Omental fat pad (tissue), 4 donors: ENCODE data around the gene EEF2KMT. TPM values are rescaled to one million over a fixed set of nuclear protein-coding genes. Genes with fewer than 3 reads are reported as not detected.
A peak's percentile ranks its signal among the peaks of the same experiment; 100 is the strongest.

Experiments used
- ATAC-seq: fragments of 150-250 bp; one replicate; pipeline ENCODE4 v1.9.1; 2016; ENCODE audit warnings: mild to moderate bottlenecking, moderate library complexity; ENCODE audit not compliant: low FRiP score
- DNase-seq: peaks from one replicate; pipeline ENCODE4 v3.0.0-alpha.2; 2019; ENCODE audit warnings: low spot score
- CTCF ChIP-seq, 3 donors: fragments of 450-650 bp; IDR thresholded peaks; one replicate each; pipeline ENCODE4 v1.5.1; 2016 to 2017; ENCODE audit warnings: antibody characterized with exemption in 3 of 3, mild to moderate bottlenecking in 3 of 3, moderate library complexity in 2 of 3
- total RNA-seq, 4 donors: library from RNA; depleted of rRNA; stranded (reverse); fragments of >200 nt; gene quantifications; one replicate each; pipeline ENCODE4 v1.1.0, GENCODE V29; 2016

Gene EEF2KMT
- total RNA-seq, 4 donors from 2014 or later, result 6.3 to 12.2 (median 8.6) TPM

- DNase-seq (no peak), ATAC-seq (no peak)
- no peak for TF ChIP-seq CTCF (IDR thresholded peaks at IDR 0.05)
Observed at GRCh38 chr16:5072334-5073278, 25.0 kb downstream of the EEF2KMT start.

GRCh38 chr16:5071681-5072333, 25.8 kb downstream of the EEF2KMT start, which contains the start of gene ALG1:
TSS of gene ALG1 (plus strand) at chr16:5071843. CDS start at chr16:5071850, 7 bp downstream.
- no peak for TF ChIP-seq CTCF (IDR thresholded peaks at IDR 0.05)
- peak; percentile 87 for DNase-seq
- peak; percentile 93 for ATAC-seq

- DNase-seq, result no peak
- TF ChIP-seq CTCF (IDR thresholded peaks at IDR 0.05), result no peak
- ATAC-seq, result no peak
Observed at GRCh38 chr16:5071341-5071680, 26.3 kb downstream of the EEF2KMT start.

- no peak for ATAC-seq
- no peak for TF ChIP-seq CTCF (IDR thresholded peaks at IDR 0.05)
- no peak for DNase-seq
Observed at GRCh38 chr16:5070431-5071186, 27.0 kb downstream of the EEF2KMT start.

GRCh38 chr16:5069854-5070253, 27.7 kb downstream of the EEF2KMT start:
- DNase-seq, result no peak
- TF ChIP-seq CTCF (IDR thresholded peaks at IDR 0.05), result no peak
- ATAC-seq, result no peak

GRCh38 chr16:5069048-5069447, 28.5 kb downstream of the EEF2KMT start:
- DNase-seq (no peak), ATAC-seq (no peak)
- TF ChIP-seq CTCF (IDR thresholded peaks at IDR 0.05), result no peak
